K562 (cell line): ENCODE data around the gene UBE2E2. TPM values are rescaled to one million over a fixed set of nuclear protein-coding genes. Genes with fewer than 3 reads are reported as not detected.

Experiments
- ATAC-seq: fragments of 200-7000 bp; cut with Tn5 transposase; 3 replicates; pipeline ENCODE4 v1.9.1; 2020; ENCODE audit warnings: moderate library complexity
- BruUV-seq: library from RNA; stranded (reverse); fragments of 400-500 nt; replicated peaks from 2 replicates; lab custom pipeline; 2021; lab: Mats Ljungman, UMichigan
- CTCF ChIA-PET: fragments of 300-600 bp; formaldehyde crosslinking; extraction: SDS; loops from one replicate; lab custom pipeline; 2021; ENCODE audit warnings: low intra/inter-chr PET ratio; lab: Yijun Ruan, JAX
- POLR2A ChIA-PET: fragments of 300-600, 350-650 bp; sonication (Branson Sonifier 250); formaldehyde crosslinking; extraction: SDS; loops from one replicate; lab custom pipeline; 2021; ENCODE audit warnings: antibody characterized with exemption, inconsistent platforms; lab: Yijun Ruan, JAX
- DNase-seq, 4 experiments: peaks; one replicate each; pipeline versions ENCODE4 v3.0.0 to v3.0.0-alpha.2; 2011 to 2018; ENCODE audit warnings: low spot score in 3 of 4, mixed read lengths in 3 of 4; ENCODE audit errors: extremely low read depth in 1 of 4
- FAIRE-seq: peaks from 2 replicates; lab custom pipeline; 2011; peaks lifted over from hg19 to GRCh38; lab: Jason Lieb, UNC
- H2AFZ ChIP-seq: 2 replicates; pipeline ENCODE4 v1.6.0; 2011; ENCODE audit warnings: low read depth, low read length, control low read depth, inconsistent platforms
- H3K27ac ChIP-seq: fragments of 200-600 bp; 3 replicates; pipeline ENCODE4 v1.8.0; 2011; ENCODE audit warnings: low read depth, mild to moderate bottlenecking, control low read depth, inconsistent platforms, low read length, moderate library complexity, mixed read lengths; ENCODE audit errors: extremely low read depth
- H3K27me3 ChIP-seq, 2 experiments: fragments of 300-600 bp in 1 of 2; 2 replicates in 1 of 2; 3 replicates in 1 of 2; pipeline versions ENCODE4 v1.6.0 to v1.8.0; 2011; ENCODE audit warnings: inconsistent platforms in 2 of 2, low read length in 2 of 2, mild to moderate bottlenecking in 1 of 2, mixed read lengths in 1 of 2, moderate library complexity in 1 of 2; ENCODE audit not compliant: control insufficient read depth in 2 of 2, insufficient read depth in 2 of 2
- H3K36me3 ChIP-seq: fragments of 300-600 bp; 3 replicates; pipeline ENCODE4 v1.8.0; 2011; ENCODE audit warnings: mild to moderate bottlenecking, low read length, inconsistent platforms; ENCODE audit not compliant: control insufficient read depth, insufficient read depth
- H3K4me1 ChIP-seq, 2 experiments: fragments of 200-600 bp in 1 of 2; replicated peaks in 1 of 2; 2 replicates in 1 of 2; 3 replicates in 1 of 2; pipeline versions ENCODE4 v1.5.1 to v1.8.0; 2011; ENCODE audit warnings: inconsistent platforms in 2 of 2, low read length in 2 of 2, mild to moderate bottlenecking in 1 of 2, mixed read lengths in 1 of 2, moderate library complexity in 1 of 2; ENCODE audit not compliant: control insufficient read depth in 2 of 2, insufficient read depth in 2 of 2
- H3K4me2 ChIP-seq: 2 replicates; pipeline ENCODE4 v1.6.1; 2011; ENCODE audit warnings: low read length, control low read depth, inconsistent platforms, mixed read lengths; ENCODE audit not compliant: insufficient read depth
- H3K4me3 ChIP-seq: fragments of 200-600 bp; sonication (generic), shearing (Covaris generic); 2 replicates; pipeline ENCODE4 v1.5.1; 2016; ENCODE audit warnings: control low read depth, inconsistent platforms
- H3K79me2 ChIP-seq: fragments of 200-600 bp; 3 replicates; pipeline ENCODE4 v1.8.0; 2011; ENCODE audit warnings: low read length, inconsistent platforms; ENCODE audit not compliant: control insufficient read depth, insufficient read depth
- H3K9ac ChIP-seq, 2 experiments: 2 replicates each; pipeline versions ENCODE4 v1.6.0 to v1.6.1; 2011; ENCODE audit warnings: low read depth in 2 of 2, low read length in 2 of 2, control low read depth in 1 of 2, inconsistent platforms in 1 of 2, mild to moderate bottlenecking in 1 of 2, mixed read lengths in 1 of 2; ENCODE audit not compliant: insufficient read depth in 1 of 2
- H3K9me1 ChIP-seq: one replicate; pipeline ENCODE4 v1.6.0; 2011; ENCODE audit warnings: inconsistent platforms, mild to moderate bottlenecking, low read length, moderate library complexity; ENCODE audit not compliant: control insufficient read depth, insufficient read depth
- H3K9me3 ChIP-seq: replicated peaks from 2 replicates; pipeline ENCODE4 v1.5.1; 2011; ENCODE audit warnings: low read depth, low read length, inconsistent platforms; ENCODE audit not compliant: control insufficient read depth, insufficient read depth
- H4K20me1 ChIP-seq: replicated peaks from 2 replicates; pipeline ENCODE4 v1.6.1; 2011; ENCODE audit warnings: low read length, inconsistent platforms, mixed read lengths; ENCODE audit not compliant: control insufficient read depth, insufficient read depth
- ATF7 ChIP-seq: fragments of 450-650 bp; IDR thresholded peaks from 2 replicates; pipeline ENCODE4 v1.7.1; 2014; ENCODE audit warnings: mild to moderate bottlenecking, moderate library complexity
- CBFA2T3 ChIP-seq: fragments of 450-650 bp; IDR thresholded peaks from 2 replicates; pipeline ENCODE4 v1.6.1; 2017
- CTBP1 ChIP-seq: fragments of 450-650 bp; IDR thresholded peaks from 2 replicates; pipeline ENCODE4 v1.6.1; 2016; ENCODE audit warnings: borderline replicate concordance
- KDM5B ChIP-seq: fragments of 200-600 bp; sonication (generic); IDR thresholded peaks from 2 replicates; pipeline ENCODE4 v1.6.1; 2012; ENCODE audit warnings: low read depth, mild to moderate bottlenecking, moderate library complexity, low read length, control low read depth, inconsistent platforms; ENCODE audit not compliant: insufficient replicate concordance
- NFRKB ChIP-seq: fragments of 450-650 bp; IDR thresholded peaks from 2 replicates; pipeline ENCODE4 v1.6.1; 2016; ENCODE audit warnings: low read depth
- SMARCB1 ChIP-seq: IDR thresholded peaks from 2 replicates; pipeline ENCODE4 v1.6.1; 2011; ENCODE audit warnings: improper control_type of control experiment, low read depth; ENCODE audit not compliant: insufficient read length
- SRSF3 ChIP-seq: fragments of 200-400 bp; formaldehyde crosslinking; IDR thresholded peaks from 2 replicates; pipeline ENCODE4 v1.6.1; 2016; ENCODE audit warnings: mild to moderate bottlenecking, low read length, moderate library complexity; ENCODE audit not compliant: insufficient read depth
- TEAD1 ChIP-seq, 2 experiments: fragments of 450-650 bp in 1 of 2; sonication (generic) in 1 of 2; formaldehyde crosslinking; IDR thresholded peaks; 2 replicates each; pipeline versions ENCODE4 v1.4.0 to v1.8.0; 2020 to 2022; ENCODE audit warnings: mild to moderate bottlenecking in 2 of 2, missing genetic modification reagents in 1 of 2
- TRIM28 ChIP-seq: fragments of 450-650 bp; IDR thresholded peaks from 2 replicates; pipeline ENCODE4 v1.6.1; 2017
- ZNF12 ChIP-seq: sonication (generic); formaldehyde crosslinking; IDR thresholded peaks from 2 replicates; pipeline ENCODE4 v1.4.0; 2020; ENCODE audit warnings: mild to moderate bottlenecking, missing genetic modification reagents
- ZNF23 ChIP-seq: fragments of 250-450 bp; sonication (Bioruptor Pico); IDR thresholded peaks from 2 replicates; pipeline ENCODE4 v1.4.0; 2020; ENCODE audit warnings: mild to moderate bottlenecking
- ZNF253 ChIP-seq: fragments of 250-450 bp; sonication (Bioruptor Pico); conservative IDR thresholded peaks from 2 replicates; pipeline ENCODE4 v1.6.1; 2021; ENCODE audit warnings: mild to moderate bottlenecking
- ZNF830 ChIP-seq: fragments of 250-450 bp; sonication (Bioruptor Pico); IDR thresholded peaks from 2 replicates; pipeline ENCODE4 v1.5.0; 2021; ENCODE audit warnings: mild to moderate bottlenecking
- WGBS: fragments of 100-300 bp; shearing (Covaris generic); methylation state at CpG from one replicate; pipeline ENCODE4 v1.1.6; 2016; ENCODE audit warnings: low coverage, mixed read lengths; ENCODE audit not compliant: insufficient coverage; ENCODE audit errors: missing lambda C conversion rate; 5-methylcytosine and 5-hydroxymethylcytosine counted together
- in situ Hi-C: fragments of 300-500 bp; cut with MboI; formaldehyde crosslinking; loops from 4 replicates; pipeline ENCODE4 v1.15.0; 2018; ENCODE audit warnings: inconsistent platforms, mixed read lengths
- intact Hi-C: fragments of 100-400 bp; cut with micrococcal nuclease; formaldehyde crosslinking; loops from 2 replicates; pipeline ENCODE4 v1.14.2; 2022
- polyA plus RNA-seq, 8 experiments: library from polyadenylated mRNA; depleted of rRNA in 4 of 8; stranded (reverse) in 5 of 8; unstranded in 3 of 8; fragments of >200 nt; fragmentation: Nextera tagmentation in 2 of 8; fragmentation: Illumina TruSeq in 1 of 8; extraction: Ambion mirVana in 2 of 8; extraction: Trizol in 1 of 8; gene quantifications; 2 replicates each; pipeline versions ENCODE4 v1.2.1 to v1.2.3, GENCODE V29; 2011 to 2014; ENCODE audit warnings: inconsistent platforms in 1 of 8, missing spikeins in 1 of 8
- total RNA-seq, 7 experiments: library from RNA; depleted of rRNA in 6 of 7; stranded (reverse); fragments of >200 nt in 6 of 7; fragmentation: Illumina TruSeq in 2 of 7; extraction: Trizol in 2 of 7; gene quantifications; 2 replicates each; pipeline versions ENCODE4 v1.2.1 to v1.2.3, GENCODE V29; 2011 to 2021; ENCODE audit warnings: low replicate concordance in 1 of 7
- TF ChIP-seq, protein P1 (sequence below): fragments of 200-400 bp; formaldehyde crosslinking; IDR thresholded peaks from 2 replicates; pipeline ENCODE4 v1.6.1; 2017; ENCODE audit warnings: mild to moderate bottlenecking, low read depth, low read length, moderate library complexity
- TF ChIP-seq, protein P2 (sequence below): sonication (generic); formaldehyde crosslinking; IDR thresholded peaks from 2 replicates; pipeline ENCODE4 v1.8.1; 2023; ENCODE audit warnings: mild to moderate bottlenecking, missing genetic modification reagents, moderate library complexity

UBE2E2 gene
- total and polyA plus RNA-seq, 9 of the 15 experiments (the other 6 are each of a cell fraction or from before 2014, with no cell fraction given) = 0.22 to 5.1 (median 1.9) TPM

GRCh38 chr3:23389089-23389488, 186.0 kb downstream of the UBE2E2 start:
- H3K4me1 ChIP-seq = no peaks in the 10 kb centered on the region
- no peaks in the 10 kb centered on the region for H3K9me1 ChIP-seq
- H4K20me1 ChIP-seq = no peaks in the 10 kb centered on the region
- intact Hi-C loops = no loop called here
- in situ Hi-C loops = no loop called here
- no peak for FAIRE-seq
- ChIA-PET CTCF (no interaction called here), POLR2A (interaction anchor here (0.9 kb wide), 1 partner anchor 36 kb away, joined by 3 read pairs; no protein-coding TSS in a partner anchor)
- H3K4me2 ChIP-seq = no peak overlapping the region
- H3K4me3 ChIP-seq = no peak overlapping the region
- no peak overlapping the region for H2AFZ ChIP-seq
- no peak for DNase-seq
- H3K79me2 ChIP-seq = no peaks in the 10 kb centered on the region
- H3K27me3 ChIP-seq = no peaks in the 10 kb centered on the region
- no TSS peak for BruUV-seq
- H3K9me3 ChIP-seq = 0 out of 2 replicates have a peak, but pooled peaks cover 2% of the 10 kb centered on the region
- 3% methylated on average over 5 of the region's 5 CpGs for WGBS
- no peak for ATAC-seq
- no peak overlapping the region for H3K27ac ChIP-seq
- H3K36me3 ChIP-seq = no peaks in the 10 kb centered on the region
- no peak overlapping the region for H3K9ac ChIP-seq
- TF ChIP-seq SMARCB1 (no peak), KDM5B (no peak), ZNF23 (CRISPR knock-in tag) (no peak), TEAD1 (CRISPR knock-in tag; IDR thresholded peaks at IDR 0.05) (no peak), ZNF253 (CRISPR knock-in tag) (no peak), ATF7 (no peak), CTBP1 (no peak), TRIM28 (no peak), ZNF12 (CRISPR knock-in tag) (no peak), CBFA2T3 (no peak), SRSF3 (no peak), ZNF830 (CRISPR knock-in tag) (no peak), NFRKB (no peak)
- TF ChIP-seq, protein P1, sequence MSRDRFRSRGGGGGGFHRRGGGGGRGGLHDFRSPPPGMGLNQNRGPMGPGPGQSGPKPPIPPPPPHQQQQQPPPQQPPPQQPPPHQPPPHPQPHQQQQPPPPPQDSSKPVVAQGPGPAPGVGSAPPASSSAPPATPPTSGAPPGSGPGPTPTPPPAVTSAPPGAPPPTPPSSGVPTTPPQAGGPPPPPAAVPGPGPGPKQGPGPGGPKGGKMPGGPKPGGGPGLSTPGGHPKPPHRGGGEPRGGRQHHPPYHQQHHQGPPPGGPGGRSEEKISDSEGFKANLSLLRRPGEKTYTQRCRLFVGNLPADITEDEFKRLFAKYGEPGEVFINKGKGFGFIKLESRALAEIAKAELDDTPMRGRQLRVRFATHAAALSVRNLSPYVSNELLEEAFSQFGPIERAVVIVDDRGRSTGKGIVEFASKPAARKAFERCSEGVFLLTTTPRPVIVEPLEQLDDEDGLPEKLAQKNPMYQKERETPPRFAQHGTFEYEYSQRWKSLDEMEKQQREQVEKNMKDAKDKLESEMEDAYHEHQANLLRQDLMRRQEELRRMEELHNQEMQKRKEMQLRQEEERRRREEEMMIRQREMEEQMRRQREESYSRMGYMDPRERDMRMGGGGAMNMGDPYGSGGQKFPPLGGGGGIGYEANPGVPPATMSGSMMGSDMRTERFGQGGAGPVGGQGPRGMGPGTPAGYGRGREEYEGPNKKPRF = no peak
- TF ChIP-seq, protein P2, sequence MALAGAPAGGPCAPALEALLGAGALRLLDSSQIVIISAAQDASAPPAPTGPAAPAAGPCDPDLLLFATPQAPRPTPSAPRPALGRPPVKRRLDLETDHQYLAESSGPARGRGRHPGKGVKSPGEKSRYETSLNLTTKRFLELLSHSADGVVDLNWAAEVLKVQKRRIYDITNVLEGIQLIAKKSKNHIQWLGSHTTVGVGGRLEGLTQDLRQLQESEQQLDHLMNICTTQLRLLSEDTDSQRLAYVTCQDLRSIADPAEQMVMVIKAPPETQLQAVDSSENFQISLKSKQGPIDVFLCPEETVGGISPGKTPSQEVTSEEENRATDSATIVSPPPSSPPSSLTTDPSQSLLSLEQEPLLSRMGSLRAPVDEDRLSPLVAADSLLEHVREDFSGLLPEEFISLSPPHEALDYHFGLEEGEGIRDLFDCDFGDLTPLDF (CRISPR knock-in tag) = no peak
